HG02870 (cell line): ENCODE data around the gene PHACTR3.
A peak's percentile ranks its signal among the peaks of the same experiment; 100 is the strongest.

Experiments
- ATAC-seq: cut with Tn5 transposase; IDR thresholded peaks from one replicate; pipeline ENCODE4 v1.9.1; 2021; ENCODE audit warnings: mild to moderate bottlenecking, moderate library complexity; ENCODE audit not compliant: unreplicated experiment

The PHACTR3 gene

GRCh38 chr20:59747671-59748515, 143.6 kb downstream of the PHACTR3 start:
- no peak for ATAC-seq

- no peak for ATAC-seq
These were observed 144.4 kb downstream of the PHACTR3 start for GRCh38 chr20:59748619-59749191.

GRCh38 chr20:59749301-59749700, 145.0 kb downstream of the PHACTR3 start:
- no peak for ATAC-seq

DNA sequence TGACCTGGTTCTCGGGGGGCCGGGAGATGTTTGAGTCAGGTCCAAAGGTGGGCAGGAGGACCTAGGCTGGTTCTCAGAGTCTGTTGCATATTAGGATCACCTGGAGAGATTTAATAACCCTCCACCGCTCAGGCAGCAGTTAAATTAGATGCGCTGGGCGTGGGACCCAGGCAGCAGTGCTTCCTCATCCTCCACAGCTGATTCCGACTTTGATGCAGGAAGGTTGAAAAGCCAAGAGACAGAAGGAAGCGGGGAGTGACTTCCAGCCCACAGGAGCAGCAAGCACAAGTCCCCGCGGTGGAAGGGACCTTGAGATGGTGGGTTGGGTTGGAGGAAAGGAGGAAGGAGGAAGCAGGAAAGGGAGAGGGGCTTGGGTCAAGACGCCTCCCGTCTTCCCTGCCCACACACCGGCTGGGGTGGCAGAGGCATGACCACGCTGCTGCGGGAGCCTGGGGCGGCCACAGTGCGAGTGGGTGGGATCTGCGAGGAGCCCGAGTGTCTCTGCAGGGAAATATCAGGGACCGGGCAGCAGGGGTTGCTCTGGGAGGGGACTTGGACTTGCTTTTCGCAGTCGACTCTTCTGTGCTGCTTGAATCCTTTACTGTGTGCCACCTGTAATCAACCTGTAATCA, 146.0 kb downstream of the PHACTR3 start:
- no peak for ATAC-seq

DNA sequence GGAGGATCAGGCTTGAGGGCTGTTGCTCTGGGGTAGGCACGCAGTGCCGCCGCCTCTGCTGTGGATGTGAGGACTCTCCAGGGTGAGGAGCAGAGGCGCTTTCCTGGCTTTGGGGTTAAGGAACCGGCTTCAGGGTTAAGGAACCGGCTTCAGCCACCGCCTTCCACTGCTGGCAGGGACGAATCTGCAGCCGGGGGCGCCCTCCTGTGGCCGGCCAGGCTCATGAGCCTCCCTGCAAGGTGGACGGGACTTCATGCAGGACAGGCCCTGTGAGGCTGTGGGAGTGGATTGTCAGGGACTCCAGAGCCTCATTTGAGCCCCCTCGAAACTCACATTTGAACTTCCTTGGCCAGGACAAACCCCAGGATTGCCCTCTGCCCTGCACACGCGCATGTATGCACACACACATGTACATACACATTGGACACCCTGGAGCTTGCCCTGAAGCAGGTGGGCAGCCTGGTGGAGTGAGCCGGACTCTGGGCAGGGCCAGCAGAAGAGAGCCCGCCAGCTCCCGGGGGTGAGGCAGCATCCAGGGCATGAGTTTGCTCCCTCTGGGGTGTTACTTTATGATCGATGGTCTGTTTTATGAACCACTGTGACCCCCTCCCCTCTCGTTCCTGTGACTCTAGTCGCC, 146.9 kb downstream of the PHACTR3 start:
- peak; percentile 41 for ATAC-seq

GRCh38 chr20:59752101-59752586, 147.8 kb downstream of the PHACTR3 start:
- ATAC-seq, result peak; percentile 73

GRCh38 chr20:59752704-59753460, 148.5 kb downstream of the PHACTR3 start:
- ATAC-seq, result peak; percentile 37

- ATAC-seq, result no peak
These were observed 149.5 kb downstream of the PHACTR3 start for GRCh38 chr20:59753836-59754235.

- ATAC-seq, result no peak
These were observed 150.2 kb downstream of the PHACTR3 start for GRCh38 chr20:59754551-59754950.

DNA sequence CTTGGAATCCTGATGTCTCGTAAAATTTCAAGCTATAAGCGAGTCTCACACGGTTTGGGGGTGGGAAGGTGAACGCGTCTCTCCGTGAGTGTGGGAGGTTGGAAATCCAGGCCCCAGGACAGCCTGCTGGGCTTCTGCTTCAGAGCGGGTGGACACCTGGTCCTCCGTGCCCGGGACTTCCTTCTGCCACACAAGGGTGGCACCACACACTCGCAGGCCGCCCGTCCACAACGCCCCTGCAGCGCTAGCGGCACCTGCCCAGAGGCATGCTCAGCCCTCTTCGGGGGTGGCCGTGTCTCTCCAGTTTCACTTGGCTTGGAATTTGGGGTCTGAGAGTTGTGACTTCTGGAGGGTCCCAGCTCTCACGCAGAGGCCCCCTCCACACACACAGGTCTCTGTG, 151.9 kb downstream of the PHACTR3 start:
- ATAC-seq, result no peak

DNA sequence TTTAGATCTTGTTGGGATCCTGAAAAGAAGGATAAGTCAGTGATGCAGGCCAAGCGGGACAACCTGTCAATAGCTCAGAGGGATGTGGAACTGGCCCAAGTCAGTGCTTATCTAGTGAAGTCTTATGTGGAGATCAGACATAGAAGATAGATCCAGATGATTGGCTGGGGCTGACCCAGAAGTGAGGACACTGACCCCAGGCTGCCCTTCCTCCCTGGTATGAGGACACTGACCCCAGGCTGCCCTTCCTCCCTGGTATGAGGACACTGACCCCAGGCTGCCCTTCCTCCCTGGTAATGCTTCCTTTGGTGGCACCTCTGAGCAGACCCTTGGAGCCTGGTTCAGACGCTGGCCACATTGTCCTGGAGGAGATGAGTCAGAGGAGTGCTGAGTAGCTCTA, 159.7 kb downstream of the PHACTR3 start:
- ATAC-seq, result no peak

DNA sequence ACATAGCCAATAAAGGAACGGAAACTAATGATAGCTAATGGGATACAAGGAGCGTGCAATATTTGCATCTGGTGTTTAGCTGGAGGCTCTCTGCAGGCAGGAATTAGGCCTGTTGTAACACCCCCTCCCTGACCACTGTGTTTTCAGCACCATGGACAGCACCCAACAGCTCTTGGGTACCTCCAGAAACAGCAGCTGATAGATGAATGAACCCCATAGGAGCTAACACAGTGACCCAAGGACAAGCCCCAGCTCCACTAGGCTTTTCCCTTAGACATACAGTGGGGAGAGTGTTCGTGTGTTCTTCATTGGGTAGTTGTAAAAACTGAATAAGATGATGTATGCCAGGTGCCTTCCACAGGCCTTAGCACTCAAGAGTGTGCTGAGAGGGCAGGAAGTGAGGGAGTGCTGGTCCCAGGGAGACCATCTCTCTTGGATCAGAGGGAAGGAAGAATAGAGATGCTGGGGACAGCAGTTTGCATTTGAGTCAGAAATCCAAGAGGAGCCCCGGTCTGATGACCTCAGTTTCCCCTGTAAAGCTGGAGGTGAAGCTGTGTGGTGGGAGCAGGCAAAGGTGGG, 161.3 kb downstream of the PHACTR3 start:
- ATAC-seq, result no peak

GRCh38 chr20:59767656-59768055, 163.3 kb downstream of the PHACTR3 start:
- ATAC-seq, result no peak

DNA sequence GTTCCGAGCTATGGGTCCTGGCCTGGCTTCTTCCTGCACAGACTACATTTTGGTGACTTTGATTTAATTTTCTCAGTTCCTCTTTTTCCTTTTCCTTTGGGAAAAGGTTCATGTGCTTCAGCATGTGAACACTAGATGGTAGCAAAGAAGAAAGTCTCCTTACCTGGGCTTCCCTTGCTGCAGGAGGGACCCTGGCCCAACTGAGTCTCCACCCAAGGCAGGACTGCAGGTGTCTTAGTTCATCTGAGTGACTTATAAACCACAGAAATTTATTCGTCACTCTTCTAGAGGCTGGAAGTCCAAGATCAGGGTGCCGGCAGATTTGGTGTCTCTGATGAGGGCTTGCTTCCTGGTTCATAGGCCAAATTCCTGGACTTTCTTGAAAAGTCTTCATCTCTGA, 165.9 kb downstream of the PHACTR3 start:
- ATAC-seq, result no peak

- ATAC-seq, result no peak
These were observed 166.5 kb downstream of the PHACTR3 start for GRCh38 chr20:59770851-59771250.

- no peak for ATAC-seq
These were observed 167.4 kb downstream of the PHACTR3 start for GRCh38 chr20:59771506-59772372.

DNA sequence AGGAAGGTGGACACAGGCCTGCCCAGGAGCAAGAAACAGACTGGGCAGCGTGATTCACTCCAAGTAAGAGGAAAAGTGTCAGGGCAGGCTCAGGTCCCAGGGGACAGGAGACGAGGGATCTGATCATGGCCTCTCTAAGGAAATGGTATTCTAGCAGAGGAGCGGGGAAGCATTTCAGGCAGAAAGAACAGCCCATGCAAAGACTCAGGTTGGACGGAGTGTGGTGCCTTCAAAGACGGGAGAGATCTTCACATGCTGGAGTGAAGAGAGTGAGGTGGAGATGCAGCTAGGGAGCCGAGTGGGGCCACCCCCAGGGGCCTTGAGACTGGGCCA, 168.0 kb downstream of the PHACTR3 start:
- ATAC-seq, result no peak

DNA sequence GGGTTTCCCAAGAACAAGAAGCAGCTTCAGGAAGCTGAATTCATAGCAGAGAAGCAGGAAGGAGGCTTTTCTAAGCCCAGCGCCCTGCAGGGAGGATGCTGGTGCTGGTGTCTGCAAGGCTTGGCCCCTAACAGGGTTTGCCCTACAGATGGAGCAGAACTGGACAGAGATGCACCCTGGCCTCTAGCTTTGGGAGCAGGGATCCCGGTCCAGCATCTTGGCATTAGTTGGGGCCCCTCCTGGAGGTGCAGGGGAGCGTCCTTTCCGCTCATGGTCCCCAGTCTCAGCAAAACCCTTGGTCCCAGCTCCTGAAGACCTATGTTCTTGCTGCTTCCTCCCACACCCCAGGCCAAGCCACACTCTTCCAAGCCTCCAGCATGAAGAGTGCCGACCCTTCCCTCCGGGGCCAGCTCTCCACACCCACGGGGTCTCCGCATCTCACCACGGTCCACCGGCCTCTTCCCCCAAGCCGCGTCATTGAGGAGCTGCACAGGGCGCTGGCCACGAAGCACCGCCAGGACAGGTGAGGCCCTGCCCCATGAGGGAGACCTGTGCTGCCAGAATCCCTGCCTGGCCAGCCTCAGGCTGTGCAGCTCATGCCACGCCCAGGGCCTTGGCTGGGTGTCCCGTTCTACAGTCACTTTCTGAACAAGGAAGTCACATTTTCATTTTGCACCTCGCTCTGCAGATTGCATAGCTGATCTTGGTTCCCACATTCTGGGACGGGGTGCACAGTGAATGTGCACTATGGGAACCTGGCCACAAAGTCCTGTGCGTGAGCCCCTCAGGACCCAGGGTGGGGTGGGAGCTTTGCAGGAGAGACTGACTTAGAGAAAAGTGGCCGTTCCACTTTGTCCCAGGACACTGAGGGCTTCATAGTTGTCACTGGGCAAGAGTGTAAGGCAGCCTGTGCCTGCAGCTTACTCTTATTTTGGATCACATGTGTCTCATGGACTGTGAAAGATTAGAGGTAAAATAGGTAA, 168.9 kb downstream of the PHACTR3 start:
- ATAC-seq, result no peak
